Lower leg skin (tissue), 4 donors: ENCODE data around the gene FBLL1. TPM values are rescaled to one million over a fixed set of nuclear protein-coding genes. Genes with fewer than 3 reads are reported as not detected.

Experiments used
- DNase-seq, 2 donors: peaks; one replicate each; pipeline ENCODE4 v3.0.0-alpha.2; 2019; ENCODE audit warnings: low spot score in 2 of 2
- H3K4me3 ChIP-seq: fragments of 200-600 bp; sonication (generic); 2 replicates; pipeline ENCODE4 v1.5.1; 2017; ENCODE audit warnings: mild to moderate bottlenecking, low read depth; ENCODE audit not compliant: poor library complexity, severe bottlenecking
- CTCF ChIP-seq, 3 donors: fragments of 450-650 bp; IDR thresholded peaks; one replicate each; pipeline ENCODE4 v1.5.1; 2016; ENCODE audit warnings: antibody characterized with exemption in 3 of 3, mild to moderate bottlenecking in 3 of 3, moderate library complexity in 2 of 3
- POLR2A ChIP-seq, 2 donors: fragments of 450-650 bp; IDR thresholded peaks; one replicate each; pipeline ENCODE4 v1.6.1; 2016 to 2017; ENCODE audit warnings: antibody characterized with exemption in 2 of 2, mild to moderate bottlenecking in 1 of 2, moderate library complexity in 1 of 2
- WGBS, 2 donors: methylation state at CpG; one replicate each; pipeline ENCODE4 v1.1.5; 2018; 5-methylcytosine and 5-hydroxymethylcytosine counted together
- intact Hi-C: fragments of 100-400 bp; cut with DNase I; formaldehyde crosslinking; loops from one replicate; pipeline ENCODE4 v1.15.0; 2023; ENCODE audit warnings: low total_unique reads
- total RNA-seq, 4 donors: library from RNA; depleted of rRNA; stranded (reverse); fragments of >200 nt; gene quantifications; one replicate each; pipeline ENCODE4 v1.1.0, GENCODE V29; 2016

FBLL1 gene
- total RNA-seq, 4 donors from 2014 or later: 0.17 to 0.49 (median 0.36) TPM; not detected in 1

- TF ChIP-seq POLR2A (IDR thresholded peaks at IDR 0.05) (no peak), CTCF (IDR thresholded peaks at IDR 0.05) (no peak)
- 92 to 94% methylated on average over 3 of the region's 3 CpGs for WGBS, 2 donors
- intact Hi-C loops: no loop called here
- no peak overlapping the region for H3K4me3 ChIP-seq
- no peak for DNase-seq
These were observed 40.0 kb upstream of the FBLL1 start for GRCh38 chr5:168489059-168489458.

DNA sequence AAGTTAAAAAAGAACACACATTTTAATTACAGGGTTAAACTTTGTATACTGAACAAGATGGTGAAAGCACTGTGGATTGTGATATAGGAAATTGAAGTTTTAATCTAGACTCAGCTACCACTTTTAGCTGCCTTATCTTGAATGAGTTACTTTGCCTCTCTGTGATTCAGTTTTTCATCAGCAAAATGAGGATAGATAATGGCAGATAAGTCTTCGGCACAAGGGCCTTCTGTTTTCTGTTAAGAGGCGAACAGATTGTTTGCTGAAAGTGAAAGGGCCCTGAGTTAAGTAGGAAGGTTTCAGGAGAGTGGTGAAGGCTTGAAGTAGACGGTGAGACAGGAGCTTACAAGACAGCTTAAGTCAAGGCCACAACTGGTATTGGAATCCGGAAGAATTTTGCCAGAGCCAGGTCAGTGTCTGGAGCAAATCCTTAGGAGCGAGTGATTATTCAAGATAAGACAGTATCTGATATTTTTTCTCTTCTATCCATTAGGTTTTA lies 35.0 kb upstream of the FBLL1 start:
- no peak overlapping the region for H3K4me3 ChIP-seq
- DNase-seq: no peak
- 92 to 93% methylated on average over 5 of the region's 5 CpGs for WGBS, 2 donors
- TF ChIP-seq CTCF (IDR thresholded peaks at IDR 0.05) (no peak), POLR2A (IDR thresholded peaks at IDR 0.05) (no peak)
- intact Hi-C loops: no loop called here

DNA sequence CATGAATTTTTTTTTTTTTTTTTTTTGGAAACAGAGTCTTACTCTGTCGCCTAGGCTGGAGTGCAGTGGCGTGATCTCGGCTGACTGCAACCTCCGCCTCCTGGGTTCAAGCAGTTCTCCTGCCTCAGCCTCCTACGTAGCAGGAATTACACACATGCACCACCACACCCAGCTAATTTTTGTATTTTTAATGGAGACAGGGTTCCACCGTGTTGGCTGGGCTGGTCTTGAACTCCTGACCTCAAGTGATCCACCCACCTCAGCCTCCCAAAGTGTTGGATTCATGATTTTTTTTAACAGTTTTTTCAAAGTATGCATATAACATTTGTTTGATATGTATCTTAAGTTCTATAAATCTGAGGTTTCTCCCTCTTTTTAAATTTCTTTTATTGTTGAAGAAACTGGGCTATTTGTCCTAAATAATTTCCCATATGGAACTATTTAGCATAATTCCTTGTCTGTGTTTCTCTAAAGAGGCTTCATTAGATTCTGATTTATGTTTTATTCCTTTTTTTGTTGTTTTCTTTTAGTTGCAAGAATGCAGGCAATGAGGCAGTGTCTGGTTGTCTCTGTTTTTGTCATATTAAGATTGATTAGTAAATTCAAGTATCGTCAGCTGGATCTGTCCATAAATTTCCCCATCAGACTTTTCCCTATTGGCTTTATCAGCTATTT lies 26.4 kb upstream of the FBLL1 start:
- 79 to 83% methylated on average over 7 of the region's 7 CpGs for WGBS, 2 donors
- intact Hi-C loops: no loop called here
- no peak for DNase-seq
- no peak overlapping the region for H3K4me3 ChIP-seq
- TF ChIP-seq CTCF (IDR thresholded peaks at IDR 0.05): no peak
- no peak for TF ChIP-seq POLR2A (IDR thresholded peaks at IDR 0.05)

DNA sequence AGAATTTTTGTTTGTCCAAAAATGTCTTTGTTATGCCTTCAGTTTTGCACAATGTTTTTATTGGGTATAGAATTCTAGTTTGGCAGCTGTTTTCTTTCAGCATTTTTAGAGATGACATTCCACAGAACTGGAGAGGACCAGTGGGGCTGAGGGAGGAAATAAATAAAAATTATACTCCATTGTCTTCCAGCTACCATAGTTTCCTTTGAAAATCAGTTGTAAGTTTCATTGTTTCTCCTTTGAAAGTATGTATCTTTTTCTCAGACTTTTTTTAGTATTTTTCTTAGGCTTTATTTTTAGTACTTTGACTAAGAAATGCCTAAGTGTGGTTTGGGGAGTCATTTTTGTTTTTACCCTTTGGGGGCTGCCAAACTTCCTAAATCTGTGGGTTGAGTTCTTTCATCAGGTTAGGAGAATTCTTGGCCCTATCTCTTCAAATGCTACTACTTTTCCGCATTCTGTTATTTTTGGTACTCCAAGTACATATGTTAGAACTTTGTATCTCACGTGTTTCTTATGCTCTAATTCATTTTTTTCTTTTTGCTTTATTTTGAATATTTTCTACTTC lies 15.2 kb upstream of the FBLL1 start:
- no peak for DNase-seq
- H3K4me3 ChIP-seq: no peak overlapping the region
- no peak for TF ChIP-seq POLR2A (IDR thresholded peaks at IDR 0.05)
- TF ChIP-seq CTCF (IDR thresholded peaks at IDR 0.05): no peak
- 100% methylated on average over 2 of the region's 2 CpGs for WGBS, 2 donors
- intact Hi-C loops: no loop called here

DNA sequence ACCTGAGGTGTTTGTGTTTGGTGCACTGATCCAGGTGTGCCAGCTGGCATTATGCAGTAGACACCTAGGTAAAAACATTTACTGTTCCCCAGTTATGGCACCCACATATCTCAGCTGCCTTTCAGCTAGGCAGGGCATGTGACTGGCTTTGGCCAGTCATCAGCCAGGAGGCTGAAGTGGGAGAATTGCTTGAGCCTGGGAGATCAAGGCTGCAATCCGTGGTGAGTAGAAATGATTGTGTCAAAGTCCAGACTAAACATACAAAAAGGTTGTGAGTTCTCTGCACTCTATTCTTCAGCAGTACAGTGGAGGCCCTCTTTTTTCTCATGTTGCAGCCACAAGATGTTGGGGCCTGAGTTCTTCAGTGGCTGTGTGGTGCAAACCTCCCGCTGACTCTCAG lies 3.2 kb upstream of the FBLL1 start:
- H3K4me3 ChIP-seq: no peak overlapping the region
- TF ChIP-seq CTCF (IDR thresholded peaks at IDR 0.05) (no peak), POLR2A (IDR thresholded peaks at IDR 0.05) (no peak)
- DNase-seq: no peak
- 72% methylated on average over 2 of the region's 2 CpGs for whole genome bisulfite sequencing, 2 donors
- intact Hi-C loops: no loop called here
